22Rv1 (cell line): Measurements from ENCODE around the gene BCL11B.

ENCODE experiments used
- H3K27ac ChIP-seq: fragments of 450-650 bp; 2 replicates; pipeline ENCODE4 v1.5.1; 2017
- ZFX ChIP-seq: fragments of 450-650 bp; IDR thresholded peaks from 2 replicates; pipeline ENCODE4 v1.6.1; 2017; ENCODE audit warnings: antibody characterized with exemption, borderline replicate concordance
- TF ChIP-seq, protein P1 (sequence below): fragments of 450-650 bp; IDR thresholded peaks from 2 replicates; pipeline ENCODE4 v1.5.1; 2017; ENCODE audit warnings: mild to moderate bottlenecking

BCL11B gene

DNA sequence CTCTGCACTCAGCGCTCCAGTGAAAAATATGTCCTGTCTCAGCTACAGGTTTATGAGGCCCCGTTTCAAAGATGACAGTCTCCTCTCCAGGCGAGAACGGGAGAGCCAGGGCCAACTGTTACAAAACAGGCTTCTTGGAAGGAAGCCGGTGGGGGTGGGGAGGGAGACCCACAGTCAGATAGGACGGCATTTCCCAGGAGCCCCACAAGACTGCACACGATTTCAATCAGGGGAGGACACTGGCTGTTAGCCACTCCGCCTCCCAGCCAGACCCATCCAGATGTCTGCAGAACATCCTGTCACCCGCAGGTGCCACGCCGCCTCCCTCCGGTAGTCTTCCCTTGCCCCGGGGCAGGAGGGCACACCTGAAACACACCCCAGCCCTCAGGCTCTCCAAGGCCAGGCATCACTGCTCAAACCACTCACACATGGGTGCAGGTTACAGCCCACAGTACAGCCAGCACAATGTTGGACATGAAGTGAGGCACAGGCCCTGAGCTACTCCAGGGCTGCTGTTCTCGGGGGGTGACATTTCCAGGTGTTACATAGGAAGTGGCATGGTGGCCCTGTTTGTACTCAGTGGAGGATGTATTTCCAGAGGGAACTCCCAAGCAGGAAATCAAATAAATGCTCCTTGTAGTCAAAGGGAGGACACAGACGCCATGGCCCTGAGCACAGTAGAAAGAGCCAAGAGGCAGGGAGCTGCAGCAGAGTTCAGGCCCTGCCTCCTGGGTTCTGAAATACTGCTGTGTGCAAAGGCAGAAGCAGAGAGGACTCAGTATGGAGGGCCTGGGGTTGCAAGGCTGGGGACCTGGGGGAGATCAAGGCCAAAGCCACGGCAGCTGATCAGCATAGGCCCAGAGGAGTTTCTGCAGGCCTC, 138.1 kb downstream of the BCL11B start:
- H3K27ac ChIP-seq: no peak overlapping the region
- TF ChIP-seq, protein P1, sequence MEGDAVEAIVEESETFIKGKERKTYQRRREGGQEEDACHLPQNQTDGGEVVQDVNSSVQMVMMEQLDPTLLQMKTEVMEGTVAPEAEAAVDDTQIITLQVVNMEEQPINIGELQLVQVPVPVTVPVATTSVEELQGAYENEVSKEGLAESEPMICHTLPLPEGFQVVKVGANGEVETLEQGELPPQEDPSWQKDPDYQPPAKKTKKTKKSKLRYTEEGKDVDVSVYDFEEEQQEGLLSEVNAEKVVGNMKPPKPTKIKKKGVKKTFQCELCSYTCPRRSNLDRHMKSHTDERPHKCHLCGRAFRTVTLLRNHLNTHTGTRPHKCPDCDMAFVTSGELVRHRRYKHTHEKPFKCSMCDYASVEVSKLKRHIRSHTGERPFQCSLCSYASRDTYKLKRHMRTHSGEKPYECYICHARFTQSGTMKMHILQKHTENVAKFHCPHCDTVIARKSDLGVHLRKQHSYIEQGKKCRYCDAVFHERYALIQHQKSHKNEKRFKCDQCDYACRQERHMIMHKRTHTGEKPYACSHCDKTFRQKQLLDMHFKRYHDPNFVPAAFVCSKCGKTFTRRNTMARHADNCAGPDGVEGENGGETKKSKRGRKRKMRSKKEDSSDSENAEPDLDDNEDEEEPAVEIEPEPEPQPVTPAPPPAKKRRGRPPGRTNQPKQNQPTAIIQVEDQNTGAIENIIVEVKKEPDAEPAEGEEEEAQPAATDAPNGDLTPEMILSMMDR: no peak
- TF ChIP-seq ZFX: no peak

DNA sequence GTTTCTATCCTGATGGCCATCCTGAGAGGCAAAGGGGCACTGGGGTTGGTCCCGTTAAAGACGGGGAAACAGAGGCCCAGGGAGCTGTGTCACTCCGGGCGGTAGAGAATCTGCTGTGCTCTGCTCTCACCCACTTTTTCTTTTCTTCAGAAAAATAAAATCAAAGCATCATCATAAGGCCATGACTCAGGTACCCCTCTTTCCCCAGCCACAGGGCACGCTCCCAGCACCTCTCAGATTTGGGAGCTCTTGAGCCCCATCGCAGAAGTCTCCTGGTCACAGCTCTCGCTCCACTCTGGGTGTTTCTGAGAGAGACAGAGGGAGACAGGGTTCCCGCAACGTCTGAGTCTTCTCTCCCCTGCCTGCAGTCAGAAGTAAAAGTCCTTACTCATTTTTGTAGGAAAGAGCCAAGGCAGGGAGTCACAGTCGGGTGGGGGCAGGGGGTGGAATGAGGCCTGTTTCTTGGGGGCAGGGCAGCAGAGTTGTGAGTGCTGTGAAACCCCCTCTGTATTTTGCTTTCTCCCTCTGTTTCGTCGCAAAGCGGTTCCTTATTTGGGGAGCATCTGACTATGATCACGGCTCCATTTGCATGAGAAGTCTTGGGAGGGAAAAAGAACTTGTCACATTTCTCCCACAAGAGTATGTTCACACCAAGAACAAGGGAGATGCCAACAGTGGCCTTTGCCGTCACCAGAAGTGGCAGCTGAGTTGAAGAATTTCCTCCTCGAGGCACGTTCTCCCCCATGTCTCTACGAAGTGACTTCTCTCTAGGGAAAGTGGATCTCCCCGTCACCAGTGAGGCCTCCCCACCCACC, 139.0 kb downstream of the BCL11B start:
- TF ChIP-seq ZFX: no peak
- TF ChIP-seq, protein P1: no peak
- H3K27ac ChIP-seq: no peak overlapping the region

DNA sequence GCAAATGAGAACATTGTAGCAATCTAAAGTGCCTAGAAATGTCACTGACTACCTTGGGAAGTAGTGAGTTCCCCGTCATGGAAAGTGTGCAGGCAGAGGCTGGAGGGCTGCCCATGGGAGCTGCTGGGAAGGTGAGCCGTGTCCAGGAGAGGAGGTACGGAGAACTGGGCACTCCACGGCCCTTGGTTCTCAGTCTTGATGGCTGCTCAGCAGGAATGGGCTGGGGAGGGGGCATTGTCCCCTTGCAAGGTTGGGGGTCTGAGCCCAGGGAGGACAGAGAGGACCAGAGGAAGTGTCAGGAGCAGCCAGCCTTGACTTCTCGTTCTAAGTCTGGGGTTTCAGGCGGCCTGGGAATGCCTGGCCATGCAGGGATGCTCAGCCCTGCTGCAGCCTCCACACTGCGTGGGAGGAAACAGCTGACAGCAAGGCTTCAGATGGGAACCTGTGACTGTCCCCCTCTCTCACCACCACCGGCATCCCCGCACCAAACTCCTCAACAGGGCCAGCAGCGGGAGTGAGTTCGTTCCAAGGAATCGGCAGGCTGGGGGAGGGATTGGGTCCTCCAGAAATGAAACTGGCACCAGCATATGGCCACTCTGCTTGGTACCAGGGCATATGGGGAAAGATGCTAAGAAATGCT, 140.2 kb downstream of the BCL11B start:
- TF ChIP-seq, protein P1: no peak
- no peak for TF ChIP-seq ZFX
- H3K27ac ChIP-seq: no peak overlapping the region

DNA sequence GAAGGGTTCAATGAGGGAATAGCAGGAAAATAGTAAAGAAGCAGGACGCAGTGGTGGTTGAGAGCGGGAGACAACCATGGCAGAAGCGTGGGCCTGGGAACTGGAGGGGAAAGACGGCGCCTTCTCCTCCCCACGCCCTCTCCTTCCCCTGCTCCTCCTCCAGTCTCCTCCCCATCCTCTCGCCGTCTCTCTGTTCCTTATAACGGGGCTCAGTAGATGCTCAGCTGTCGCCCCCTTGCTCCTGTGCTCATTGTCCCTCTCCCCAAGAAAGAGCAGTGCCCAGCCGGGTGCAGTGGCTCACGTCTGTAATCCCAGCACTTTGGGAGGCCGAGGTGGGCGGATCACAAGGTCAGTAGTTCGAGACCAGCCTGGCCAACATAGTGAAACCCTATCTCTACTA, 142.0 kb downstream of the BCL11B start:
- no peak overlapping the region for H3K27ac ChIP-seq
- TF ChIP-seq, protein P1: no peak
- no peak for TF ChIP-seq ZFX

DNA sequence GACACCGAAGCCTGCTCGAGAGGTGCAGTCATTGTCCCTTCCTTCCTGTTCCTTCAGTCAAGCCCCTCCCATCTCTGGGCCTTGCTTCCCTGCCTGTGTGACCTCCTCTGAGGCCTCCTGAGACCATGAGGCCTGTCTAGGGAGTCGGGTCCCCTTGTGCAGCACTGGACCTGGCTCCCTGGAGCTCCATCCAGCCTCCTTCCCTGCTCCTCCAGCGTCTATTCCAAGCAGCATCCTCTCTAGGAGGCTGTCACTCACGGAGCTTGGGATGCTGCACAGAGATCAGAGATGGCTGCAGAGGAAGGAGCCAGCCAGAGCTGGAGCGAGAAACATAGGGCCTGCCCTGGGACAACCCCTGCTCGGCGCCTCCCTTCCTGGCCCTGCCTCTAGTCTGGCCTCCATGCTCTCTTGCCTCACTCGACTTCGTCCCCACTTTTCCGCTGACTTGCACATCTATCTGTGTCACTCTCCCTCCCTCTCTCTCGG, 142.7 kb downstream of the BCL11B start:
- TF ChIP-seq ZFX: no peak
- TF ChIP-seq, protein P1: no peak

DNA sequence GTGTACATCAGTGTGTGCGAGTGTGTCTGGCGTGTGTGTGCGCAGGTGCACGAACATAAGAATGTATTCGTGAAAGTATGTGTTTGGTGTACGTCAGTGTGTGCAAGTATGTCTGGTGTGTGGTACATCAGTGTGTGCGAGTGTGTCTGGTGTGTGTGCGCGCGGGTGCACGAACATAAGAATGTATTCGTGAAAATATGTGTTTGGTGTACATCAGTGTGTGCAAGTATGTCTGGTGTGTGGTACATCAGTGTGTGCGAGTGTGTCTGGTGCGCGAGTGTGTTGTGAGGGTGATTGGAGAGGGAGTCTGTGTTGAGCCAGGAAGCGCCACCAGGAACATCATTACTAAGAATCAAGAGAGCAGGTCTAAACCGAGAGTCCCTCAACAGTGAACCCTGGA, 143.8 kb downstream of the BCL11B start:
- TF ChIP-seq, protein P1: no peak
- TF ChIP-seq ZFX: no peak
- H3K27ac ChIP-seq: no peak overlapping the region

More for the DNA sequence above, 142.7 kb downstream of the BCL11B start:
- no peak overlapping the region for H3K27ac ChIP-seq
